ENCODE data around the gene SPAG9. TPM values are rescaled to one million over a fixed set of nuclear protein-coding genes. Genes with fewer than 3 reads are reported as not detected.
"Not testable (repeated sequence)": the region's sequence is repeated elsewhere in the genome, so short reads cannot be mapped to it uniquely, and the experiment has no call there.

SPAG9 gene
- total RNA-seq, 1 donor from 2014 or later = 57.8 TPM

DNA sequence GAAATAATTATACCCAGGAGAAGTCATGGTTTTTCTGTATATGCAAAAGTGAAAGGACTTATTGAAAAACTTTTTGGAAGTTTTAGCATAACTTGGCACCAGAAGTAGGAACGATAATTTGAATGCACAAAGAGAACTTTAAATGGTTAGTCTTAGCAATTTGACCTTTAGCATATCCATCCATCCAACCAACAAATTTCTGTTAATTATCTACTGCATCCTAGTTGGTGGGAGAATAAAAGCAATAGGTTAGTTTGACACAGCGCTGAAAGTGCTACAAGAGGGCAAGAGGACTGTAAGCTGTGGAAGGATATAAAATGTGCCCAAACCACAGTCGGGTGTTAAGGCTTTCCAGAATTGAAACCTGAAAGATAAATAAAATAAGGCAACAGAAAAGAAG, 17.6 kb downstream of the SPAG9 start:
- intact Hi-C loops (cut with DNase I) = no loop called here
- DNase-seq (ENCODE audit: low spot score) = no peak

DNA sequence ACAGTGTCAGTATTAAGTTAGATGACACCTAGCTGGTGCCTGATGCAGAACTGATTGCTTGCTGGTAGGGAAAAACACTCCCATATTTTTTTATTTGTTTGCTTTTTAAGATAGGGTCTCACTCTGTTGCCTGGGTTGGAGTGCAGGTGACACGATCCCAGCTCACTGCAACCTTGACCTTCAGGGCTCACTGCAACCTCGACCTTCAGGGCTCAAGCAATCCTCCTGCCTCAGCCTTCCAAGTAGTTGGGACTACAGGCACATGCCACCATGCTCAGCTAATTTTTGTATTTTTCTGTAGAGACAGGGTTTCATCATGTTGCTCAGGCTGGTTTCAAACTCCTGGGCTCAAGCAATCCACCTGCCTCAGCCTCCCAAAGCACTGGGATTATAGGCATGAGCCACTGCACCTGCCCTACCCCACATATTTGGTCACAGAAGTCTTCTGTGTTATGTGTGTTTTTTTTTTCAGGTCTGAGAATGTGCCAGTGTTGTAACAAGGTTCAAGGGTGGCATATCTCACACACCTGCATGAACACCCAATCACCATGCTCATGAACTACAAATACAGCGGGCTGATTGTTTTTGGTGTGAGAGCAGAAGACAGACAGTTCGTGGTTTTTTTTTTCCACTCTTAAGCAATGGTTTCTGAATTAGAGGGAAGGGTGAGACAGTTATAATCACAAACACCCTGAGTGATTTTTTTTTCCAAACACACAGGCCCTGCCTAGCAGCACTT, 22.8 kb downstream of the SPAG9 start:
- intact Hi-C loops (cut with DNase I) = no loop called here
- DNase-seq (ENCODE audit: low spot score) = no peak

- no peak for DNase-seq (ENCODE audit: low spot score)
- intact Hi-C loops (cut with DNase I) = no loop called here
These were observed 29.0 kb downstream of the SPAG9 start for GRCh38 chr17:51091635-51092034.

GRCh38 chr17:51088868-51089267, 31.8 kb downstream of the SPAG9 start:
- DNase-seq (ENCODE audit: low spot score) = peak; percentile 89
- intact Hi-C loops (cut with DNase I) = not testable (repeated sequence)

GRCh38 chr17:51088287-51088686, 32.4 kb downstream of the SPAG9 start:
- intact Hi-C loops (cut with DNase I) = no loop called here
- no peak for DNase-seq (ENCODE audit: low spot score)

GRCh38 chr17:51087072-51087757, 33.5 kb downstream of the SPAG9 start:
- DNase-seq (ENCODE audit: low spot score) = no peak
- intact Hi-C loops (cut with DNase I) = no loop called here

- DNase-seq (ENCODE audit: low spot score) = no peak
- intact Hi-C loops (cut with DNase I) = no loop called here
These were observed 35.4 kb downstream of the SPAG9 start for GRCh38 chr17:51085150-51085805.

GRCh38 chr17:51083981-51084380, 36.7 kb downstream of the SPAG9 start:
- DNase-seq (ENCODE audit: low spot score) = no peak
- intact Hi-C loops (cut with DNase I) = no loop called here

DNA sequence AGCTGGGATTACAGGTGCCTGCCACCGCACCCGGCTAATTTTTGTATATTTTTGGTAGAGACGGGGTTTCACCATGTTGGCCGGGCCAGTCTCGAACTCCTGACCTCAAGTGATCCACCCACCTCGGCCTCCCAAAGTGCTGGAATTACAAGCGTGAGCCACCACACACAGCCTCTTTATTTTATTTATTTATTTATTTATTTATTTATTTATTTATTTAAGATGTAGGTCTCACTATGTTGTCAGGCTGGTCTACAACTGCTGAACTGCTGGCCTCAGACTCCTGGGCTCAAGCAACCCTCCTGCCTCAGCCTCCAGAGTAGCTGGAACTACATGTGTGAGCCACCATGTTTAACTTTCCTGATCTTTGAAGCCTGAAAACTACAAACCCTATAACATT, 37.3 kb downstream of the SPAG9 start:
- intact Hi-C loops (cut with DNase I); DNase-seq (ENCODE audit: low spot score): not testable (repeated sequence)

- DNase-seq (ENCODE audit: low spot score) = no peak
- intact Hi-C loops (cut with DNase I) = no loop called here
These were observed 41.6 kb downstream of the SPAG9 start for GRCh38 chr17:51079049-51079448.

GRCh38 chr17:51078009-51078592, 42.6 kb downstream of the SPAG9 start:
- no peak for DNase-seq (ENCODE audit: low spot score)
- intact Hi-C loops (cut with DNase I) = no loop called here

DNA sequence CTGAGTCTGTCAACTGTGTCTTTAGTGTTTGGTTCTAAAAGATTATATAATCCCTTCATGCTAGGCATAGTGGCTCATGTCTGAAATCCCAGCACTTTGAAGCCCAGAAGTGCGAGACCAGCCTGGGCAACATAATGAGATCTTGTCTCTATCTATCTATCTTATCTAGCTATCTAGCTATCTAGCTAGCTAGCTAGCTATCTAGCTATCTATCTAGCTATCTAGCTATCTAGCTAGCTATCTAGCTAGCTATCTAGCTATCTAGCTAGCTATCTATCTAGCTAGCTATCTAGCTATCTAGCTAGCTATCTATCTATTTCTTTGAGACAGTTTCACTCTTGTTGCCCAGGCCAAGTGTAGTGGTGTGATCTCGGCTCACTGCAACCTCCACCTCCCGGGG, 43.8 kb downstream of the SPAG9 start:
- no peak for DNase-seq (ENCODE audit: low spot score)
- intact Hi-C loops (cut with DNase I) = no loop called here

DNA sequence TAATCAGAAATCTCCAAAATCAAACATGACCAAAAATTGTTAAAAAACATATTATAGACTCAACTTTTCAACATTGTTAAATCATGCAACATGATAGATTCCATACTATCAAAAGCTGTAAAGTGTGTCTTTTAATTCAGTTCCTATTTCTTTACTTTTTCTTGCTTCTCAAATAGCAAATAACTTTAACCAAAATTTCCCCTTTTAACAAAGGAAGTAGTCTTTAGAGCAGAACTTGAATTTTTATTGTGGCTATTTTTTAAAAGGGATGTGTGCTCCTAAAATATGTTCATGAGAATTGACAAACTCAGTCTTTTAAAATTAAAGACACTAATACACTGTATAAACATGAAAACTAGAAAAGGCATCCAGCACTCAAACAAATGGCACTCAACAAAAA, 49.1 kb downstream of the SPAG9 start:
- DNase-seq (ENCODE audit: low spot score) = no peak
- intact Hi-C loops (cut with DNase I) = no loop called here

DNA sequence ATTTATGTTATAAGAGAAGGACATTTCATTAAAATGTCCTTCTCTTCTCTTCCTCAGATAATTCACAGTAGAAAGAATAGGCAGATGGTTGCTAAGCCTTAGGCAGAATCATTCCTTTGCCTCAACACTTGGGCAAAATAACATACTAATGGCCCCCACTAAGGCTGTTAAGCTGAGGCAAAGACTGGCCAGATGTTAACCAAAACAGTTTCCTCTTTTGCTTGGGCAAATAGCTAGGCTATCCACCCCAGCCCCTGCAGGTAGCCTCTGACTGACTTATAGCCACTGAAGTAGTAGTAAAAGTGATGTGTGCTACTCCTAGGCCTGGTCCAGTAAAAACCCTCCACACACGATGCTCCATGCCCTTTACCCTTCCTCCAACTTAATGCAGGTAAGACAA, 55.2 kb downstream of the SPAG9 start:
- intact Hi-C loops (cut with DNase I) = no loop called here
- DNase-seq (ENCODE audit: low spot score) = no peak

DNA sequence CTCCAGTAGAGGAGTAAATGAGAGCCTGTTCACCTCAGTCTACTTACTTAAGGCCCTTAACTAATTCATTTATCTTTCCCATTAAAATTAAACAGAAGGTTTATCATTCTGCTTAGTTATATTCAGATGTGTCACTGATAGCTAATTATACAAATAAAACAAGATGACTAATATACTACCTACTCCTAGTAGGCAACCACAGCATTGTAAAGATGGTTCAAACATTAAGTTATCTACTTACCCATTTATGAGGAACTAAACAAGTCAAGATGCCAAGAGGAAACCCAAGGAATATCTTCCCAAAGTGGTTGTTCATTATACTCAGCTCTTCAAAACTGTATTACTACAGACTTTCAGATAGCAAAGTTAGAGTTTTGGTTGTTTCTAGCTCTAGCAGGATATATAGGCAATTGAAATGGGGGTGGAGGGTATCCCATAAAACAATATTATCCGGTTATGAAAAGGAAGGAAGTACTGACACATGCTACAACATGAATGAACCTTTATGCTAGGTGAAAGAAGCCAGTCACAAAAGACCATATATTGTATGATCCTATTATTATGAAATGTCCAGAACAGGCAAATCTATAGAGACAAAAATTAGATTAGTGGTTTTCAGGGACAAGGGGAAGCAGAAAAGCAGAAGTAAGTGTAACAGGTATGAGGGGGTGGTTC, 56.5 kb downstream of the SPAG9 start:
- intact Hi-C loops (cut with DNase I) = no loop called here
- DNase-seq (ENCODE audit: low spot score) = no peak

- no peak for DNase-seq (ENCODE audit: low spot score)
- intact Hi-C loops (cut with DNase I) = no loop called here
These were observed 60.3 kb downstream of the SPAG9 start for GRCh38 chr17:51060396-51060795.

- DNase-seq (ENCODE audit: low spot score) = no peak
- intact Hi-C loops (cut with DNase I) = no loop called here
These were observed 60.9 kb downstream of the SPAG9 start for GRCh38 chr17:51059781-51060180.

DNA sequence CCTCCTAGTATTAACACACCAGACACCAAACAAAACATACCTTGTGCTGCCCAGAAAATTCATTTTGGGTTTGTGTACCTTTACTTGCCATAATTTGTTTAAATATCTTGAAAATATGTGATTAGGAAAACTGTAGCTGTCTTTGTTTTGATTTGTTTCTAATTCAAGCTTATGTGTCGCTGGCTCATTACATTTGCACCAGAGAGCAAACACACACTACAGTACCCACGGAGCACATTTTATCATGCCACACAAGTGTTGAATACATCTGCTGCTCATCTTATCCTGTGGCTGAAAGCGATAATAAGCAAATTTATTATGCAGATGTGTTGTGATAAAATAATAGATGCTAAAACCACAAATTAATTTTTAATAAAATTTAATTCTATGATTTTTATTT, 63.1 kb downstream of the SPAG9 start:
- intact Hi-C loops (cut with DNase I) = loop anchor here (2.0 kb wide), 1 partner anchor 95 kb away; the partner anchor contains the start of gene NME1
- DNase-seq (ENCODE audit: low spot score) = no peak

DNA sequence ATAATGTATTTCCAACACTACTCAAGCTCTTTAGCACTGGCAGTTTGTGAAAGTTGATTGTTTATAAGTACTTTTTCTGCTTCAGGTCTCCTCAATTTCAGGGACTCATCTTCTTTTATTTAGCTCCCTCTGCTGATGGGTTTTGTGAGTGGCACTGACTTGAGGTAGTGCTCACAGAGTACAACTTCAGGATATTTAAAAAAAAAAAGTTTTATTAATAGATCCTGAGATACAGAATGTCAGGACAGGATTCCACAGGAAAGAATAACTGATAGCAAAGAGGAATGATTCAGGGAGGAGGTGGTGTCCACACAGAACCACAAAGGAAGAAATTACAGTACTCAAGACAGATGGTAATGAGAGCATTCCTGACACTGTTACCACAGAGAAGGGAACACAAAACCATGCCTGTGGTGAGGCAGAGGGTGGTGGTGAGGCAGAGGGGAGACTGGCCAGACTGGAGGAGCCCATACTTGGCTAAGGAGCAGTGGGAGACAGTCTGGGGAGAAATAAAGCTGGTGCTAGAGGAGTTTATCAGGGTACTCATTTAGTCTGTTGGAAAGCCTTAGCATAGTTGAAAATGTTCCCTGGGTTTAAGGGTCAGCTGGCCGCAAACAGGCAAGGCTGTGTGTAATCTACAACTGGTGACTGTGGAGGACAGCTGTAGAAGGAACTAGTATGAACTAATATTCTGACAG, 63.7 kb downstream of the SPAG9 start:
- DNase-seq (ENCODE audit: low spot score) = no peak
- intact Hi-C loops (cut with DNase I) = loop anchor here (2.0 kb wide), 1 partner anchor 96 kb away; the partner anchor contains the start of gene NME1
